Trophoblast cell (in vitro differentiated cells and primary cell): Measurements from ENCODE around the gene GHDC.

Experiments
- DNase-seq, 2 donors: peaks; one replicate each; pipeline ENCODE4 v3.0.0-alpha.2; 2016
- H2AFZ ChIP-seq: 2 replicates; pipeline ENCODE4 v1.6.1; 2013; ENCODE audit warnings: low read length, moderate library complexity, mild to moderate bottlenecking; ENCODE audit not compliant: insufficient read depth, poor library complexity
- H2AK5ac ChIP-seq: 2 replicates; pipeline ENCODE4 v1.6.1; 2013; ENCODE audit warnings: mild to moderate bottlenecking, low read length
- H2BK120ac ChIP-seq: 2 replicates; pipeline ENCODE4 v1.6.1; 2013; ENCODE audit warnings: low read length, mild to moderate bottlenecking, moderate library complexity; ENCODE audit not compliant: insufficient read depth, poor library complexity
- H2BK12ac ChIP-seq: 2 replicates; pipeline ENCODE4 v1.6.1; 2013; ENCODE audit warnings: mild to moderate bottlenecking, low read length, moderate library complexity
- H2BK5ac ChIP-seq: 2 replicates; pipeline ENCODE4 v1.6.1; 2013; ENCODE audit warnings: low read length, low read depth, moderate library complexity, mild to moderate bottlenecking; ENCODE audit not compliant: poor library complexity
- H3K14ac ChIP-seq: 2 replicates; pipeline ENCODE4 v1.6.1; 2013; ENCODE audit warnings: mild to moderate bottlenecking, low read length
- H3K18ac ChIP-seq: 2 replicates; pipeline ENCODE4 v1.6.1; 2013; ENCODE audit warnings: mild to moderate bottlenecking, low read length
- H3K23ac ChIP-seq: 2 replicates; pipeline ENCODE4 v1.6.1; 2013; ENCODE audit warnings: low read length
- H3K27ac ChIP-seq: 2 replicates; pipeline ENCODE4 v1.5.1; 2013; ENCODE audit warnings: low read depth, mild to moderate bottlenecking, inconsistent platforms, low read length, moderate library complexity
- H3K27me3 ChIP-seq: 2 replicates; pipeline ENCODE4 v1.6.1; 2013; ENCODE audit warnings: inconsistent platforms, mild to moderate bottlenecking, low read length, moderate library complexity; ENCODE audit not compliant: insufficient read depth
- H3K36me3 ChIP-seq, 2 experiments: 1 replicate in 1 of 2; 2 replicates in 1 of 2; pipeline ENCODE4 v1.6.1; 2013; ENCODE audit warnings: low read length in 2 of 2, mild to moderate bottlenecking in 2 of 2, moderate library complexity in 1 of 2; ENCODE audit not compliant: insufficient read depth in 2 of 2, control insufficient read depth in 1 of 2
- H3K4ac ChIP-seq: 2 replicates; pipeline ENCODE4 v1.6.1; 2013; ENCODE audit warnings: low read depth, mild to moderate bottlenecking, low read length, moderate library complexity
- H3K4me1 ChIP-seq, 2 experiments: 1 replicate in 1 of 2; 2 replicates in 1 of 2; pipeline ENCODE4 v1.6.1; 2013; ENCODE audit warnings: low read length in 2 of 2, mild to moderate bottlenecking in 2 of 2, moderate library complexity in 1 of 2; ENCODE audit not compliant: insufficient read depth in 2 of 2, control insufficient read depth in 1 of 2
- H3K4me2 ChIP-seq: 2 replicates; pipeline ENCODE4 v1.6.1; 2013; ENCODE audit warnings: inconsistent platforms, mild to moderate bottlenecking, low read length, moderate library complexity
- H3K4me3 ChIP-seq: 2 replicates; pipeline ENCODE4 v1.5.1; 2013; ENCODE audit warnings: mild to moderate bottlenecking, low read depth, low read length, inconsistent platforms
- H3K79me1 ChIP-seq: one replicate; pipeline ENCODE4 v1.6.1; 2013; ENCODE audit warnings: low read length
- H3K79me2 ChIP-seq: 2 replicates; pipeline ENCODE4 v1.6.1; 2013; ENCODE audit warnings: low read length, mild to moderate bottlenecking; ENCODE audit not compliant: control insufficient read depth, insufficient read depth, poor library complexity
- H3K9ac ChIP-seq: 2 replicates; pipeline ENCODE4 v1.6.1; 2013; ENCODE audit warnings: mild to moderate bottlenecking, low read length
- H3K9me3 ChIP-seq: 2 replicates; pipeline ENCODE4 v1.6.1; 2013; ENCODE audit warnings: low read depth, mild to moderate bottlenecking, control low read depth, inconsistent platforms, low read length; ENCODE audit not compliant: insufficient read depth
- H4K12ac ChIP-seq: 2 replicates; pipeline ENCODE4 v1.6.1; 2013; ENCODE audit warnings: low read depth, mild to moderate bottlenecking, low read length, moderate library complexity
- H4K8ac ChIP-seq: 2 replicates; pipeline ENCODE4 v1.6.1; 2013; ENCODE audit warnings: low read depth, mild to moderate bottlenecking, low read length, moderate library complexity
- H4K91ac ChIP-seq: one replicate; pipeline ENCODE4 v1.6.1; 2013; ENCODE audit warnings: low read depth, mild to moderate bottlenecking, low read length, moderate library complexity
- WGBS: extraction: QIAGEN DNeasy Blood & Tissue Kit; methylation state at CpG from one replicate; pipeline ENCODE4 v1.1.7; 2013; ENCODE audit warnings: missing lambda C conversion rate; ENCODE audit not compliant: insufficient read length, insufficient coverage; ENCODE audit errors: extremely low coverage; 5-methylcytosine and 5-hydroxymethylcytosine counted together

Gene GHDC

DNA sequence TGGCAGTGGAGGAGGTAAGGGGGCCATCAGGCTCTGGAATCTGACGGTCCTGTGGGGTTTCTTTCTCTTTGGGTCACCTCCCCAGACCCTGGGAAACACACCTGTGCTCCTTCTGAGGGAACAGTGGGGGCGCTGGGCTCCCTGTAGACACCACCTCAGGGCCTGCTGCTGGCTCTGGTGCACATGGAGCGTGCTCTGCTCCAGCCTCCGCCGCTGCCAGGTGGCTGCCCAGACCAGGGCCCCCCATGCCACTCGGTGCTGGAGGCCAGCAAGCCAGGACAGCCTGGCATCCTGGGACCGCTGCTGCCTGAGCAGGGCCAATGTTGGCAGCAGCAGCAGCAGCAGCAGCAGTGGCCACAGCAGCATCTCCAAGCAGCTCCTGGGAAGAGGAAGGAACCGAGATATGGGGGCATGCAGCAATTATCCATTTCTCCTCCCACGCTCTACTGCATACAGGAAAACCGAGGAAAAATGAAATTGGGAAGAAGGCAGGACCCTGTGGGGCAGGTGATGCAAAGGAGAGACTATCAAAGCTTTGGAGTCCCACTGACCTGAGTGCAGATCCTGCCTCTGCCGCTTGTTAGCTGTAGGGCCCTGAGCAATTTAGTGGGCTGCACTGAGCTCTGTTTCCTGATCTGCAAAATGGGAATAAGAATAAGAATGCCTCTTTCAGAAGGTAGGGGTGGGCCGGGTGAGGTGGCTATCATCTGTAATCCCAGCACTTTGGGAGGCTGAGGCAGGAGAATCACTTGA, 902 bp downstream of the GHDC start:
- Histone ChIP-seq H3K27me3 (no peaks in the 10 kb centered on the region), H3K4ac (no peak overlapping the region), H2BK5ac (no peak overlapping the region), H2AFZ (peak overlapping the region; percentile 52), H3K36me3 (no peaks in the 10 kb centered on the region), H4K12ac (no peak overlapping the region), H3K9me3 (no peaks in the 10 kb centered on the region), H2BK12ac (no peak overlapping the region), H3K9ac (no peak overlapping the region), H3K23ac (no peak overlapping the region), H3K18ac (no peak overlapping the region), H3K27ac (no peak overlapping the region), H3K14ac (no peak overlapping the region), H3K79me1 (peaks cover 2% of the 10 kb centered on the region), H3K4me1 (peaks cover 0 to 4% of the 10 kb centered on the region in 2 experiments), H2BK120ac (no peak overlapping the region), H3K4me3 (no peak overlapping the region), H2AK5ac (no peak overlapping the region), H4K91ac (no peak overlapping the region), H4K8ac (no peak overlapping the region), H3K79me2 (no peaks in the 10 kb centered on the region), H3K4me2 (no peak overlapping the region)
- no peak for DNase-seq
- WGBS = no CpG with 5 or more reads among the region's 12 CpGs

DNA sequence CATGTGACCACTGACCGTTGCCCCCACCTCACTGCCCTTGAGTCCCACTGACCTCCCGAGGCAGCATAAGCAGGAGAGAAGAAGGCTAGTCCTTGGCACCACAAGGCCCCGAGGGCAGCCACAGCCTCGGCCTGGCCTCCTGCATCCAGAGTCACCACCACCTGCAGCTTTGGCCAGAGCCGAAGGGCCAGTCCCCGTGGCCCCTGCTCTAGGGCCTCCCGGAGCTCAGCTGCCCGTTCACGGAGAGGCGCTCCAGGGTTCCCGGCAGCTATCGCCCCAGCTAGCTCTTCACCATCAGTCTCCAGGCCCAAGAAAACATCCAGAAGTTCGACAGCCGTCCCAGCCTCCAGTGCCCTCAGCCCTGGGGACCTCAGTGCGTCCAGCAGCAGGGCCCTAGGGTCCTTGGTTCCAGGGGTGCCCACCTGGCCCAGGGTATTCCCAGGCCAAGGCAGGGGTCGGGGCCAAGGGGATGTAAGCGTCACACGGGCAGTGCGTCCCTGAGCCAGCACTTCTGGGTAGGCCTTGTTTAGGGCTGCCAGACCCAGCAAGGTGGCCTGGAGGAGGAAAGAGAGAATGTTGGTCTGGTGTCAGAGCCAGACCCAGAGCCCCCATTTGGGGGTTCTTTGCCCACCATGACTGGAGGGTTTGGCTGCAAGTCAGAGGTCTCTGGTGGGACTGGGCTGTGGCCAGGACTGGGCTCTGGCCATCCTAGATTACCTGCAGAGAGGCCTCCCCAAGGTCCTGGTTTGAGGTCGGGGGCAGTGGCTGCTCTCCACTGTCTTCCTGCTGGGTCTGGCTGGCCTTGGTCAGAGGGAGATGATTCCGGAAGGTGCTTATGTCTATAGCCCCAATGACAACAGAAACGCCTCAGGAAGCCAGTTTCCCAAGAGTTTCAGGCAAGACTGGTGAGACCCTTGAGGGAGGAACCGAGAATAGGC, 1.8 kb downstream of the GHDC start:
- H3K9ac ChIP-seq = no peak overlapping the region

GRCh38 chr17:42191275-42191608, 3.1 kb downstream of the GHDC start:
- no peak overlapping the region for H4K12ac ChIP-seq
- H3K79me1 ChIP-seq = peaks cover 2% of the 10 kb centered on the region
- no peak overlapping the region for H2BK5ac ChIP-seq
- H3K18ac ChIP-seq = no peak overlapping the region
- no peak overlapping the region for H3K23ac ChIP-seq
- no peak overlapping the region for H3K4me2 ChIP-seq
- H3K14ac ChIP-seq = no peak overlapping the region
- no peak overlapping the region for H2BK120ac ChIP-seq
- peaks cover 0 to 4% of the 10 kb centered on the region in 2 experiments for H3K4me1 ChIP-seq
- no CpG with 5 or more reads among the region's 5 CpGs for WGBS
- H2AK5ac ChIP-seq = no peak overlapping the region
- H3K27me3 ChIP-seq = no peaks in the 10 kb centered on the region
- no peaks in the 10 kb centered on the region for H3K9me3 ChIP-seq
- no peaks in the 10 kb centered on the region for H3K79me2 ChIP-seq
- no peak overlapping the region for H2AFZ ChIP-seq
- H2BK12ac ChIP-seq = no peak overlapping the region
- no peak overlapping the region for H3K4ac ChIP-seq
- no peak overlapping the region for H4K91ac ChIP-seq
- no peaks in the 10 kb centered on the region for H3K36me3 ChIP-seq
- H4K8ac ChIP-seq = no peak overlapping the region
- H3K9ac ChIP-seq = no peak overlapping the region
- no peak overlapping the region for H3K27ac ChIP-seq
- no peak overlapping the region for H3K4me3 ChIP-seq
- no peak for DNase-seq

More for the DNA sequence above, 1.8 kb downstream of the GHDC start:
- Histone ChIP-seq H2BK5ac (no peak overlapping the region), H3K79me2 (no peaks in the 10 kb centered on the region), H3K14ac (no peak overlapping the region), H3K23ac (no peak overlapping the region), H3K4me3 (no peak overlapping the region), H3K79me1 (peaks cover 2% of the 10 kb centered on the region), H3K4ac (no peak overlapping the region), H3K27ac (no peak overlapping the region), H4K8ac (no peak overlapping the region), H3K36me3 (no peaks in the 10 kb centered on the region), H4K12ac (no peak overlapping the region), H2BK120ac (no peak overlapping the region), H3K4me2 (no peak overlapping the region), H4K91ac (no peak overlapping the region), H3K27me3 (no peaks in the 10 kb centered on the region), H3K18ac (no peak overlapping the region), H2AK5ac (no peak overlapping the region), H2BK12ac (no peak overlapping the region), H3K9me3 (no peaks in the 10 kb centered on the region), H2AFZ (no peak overlapping the region), H3K4me1 (peaks cover 0 to 4% of the 10 kb centered on the region in 2 experiments)
- no peak for DNase-seq
- WGBS = no CpG with 5 or more reads among the region's 23 CpGs

DNA sequence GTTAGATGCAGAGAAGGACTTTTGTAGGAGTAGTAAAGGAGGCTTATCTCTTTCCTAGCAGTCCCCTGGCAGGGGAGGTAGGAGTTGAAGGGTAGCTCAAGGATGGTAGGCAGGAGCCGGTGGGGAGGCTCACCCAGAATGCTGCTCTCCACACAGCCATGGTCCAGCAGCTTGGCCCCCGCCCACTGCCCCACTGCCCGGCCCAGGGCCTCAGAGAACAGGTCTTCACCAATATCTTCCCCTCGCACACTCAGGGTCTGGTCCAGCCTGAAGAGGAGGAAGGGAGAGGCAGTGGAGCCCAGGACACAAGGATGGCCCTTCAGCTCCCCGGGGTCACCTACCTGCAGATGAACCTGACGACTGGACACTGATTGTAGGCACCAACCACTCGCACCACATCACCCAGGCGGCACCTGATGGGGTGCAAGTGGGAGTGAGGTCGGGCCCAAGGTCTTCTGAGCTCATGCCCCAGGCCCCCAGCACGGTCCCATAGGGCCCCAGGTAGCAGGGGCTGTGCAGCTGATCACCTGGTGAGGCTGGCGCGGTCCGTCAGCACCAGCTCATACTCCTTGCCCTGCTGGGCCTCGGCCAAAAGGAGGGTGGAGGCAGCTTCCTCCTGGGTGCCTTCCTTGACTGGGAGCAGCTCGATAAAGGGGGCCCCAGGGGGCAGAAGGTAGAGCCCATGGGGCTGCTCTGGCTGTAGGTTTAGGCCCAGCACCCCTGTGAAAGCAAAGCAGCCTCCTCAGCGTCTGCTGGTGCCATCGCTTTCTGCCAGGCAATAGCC, 3.6 kb downstream of the GHDC start:
- Histone ChIP-seq H3K14ac (no peak overlapping the region), H3K79me1 (peaks cover 2% of the 10 kb centered on the region), H3K4me2 (no peak overlapping the region), H3K4me3 (no peak overlapping the region), H3K79me2 (no peaks in the 10 kb centered on the region), H3K9ac (no peak overlapping the region), H4K8ac (no peak overlapping the region), H3K36me3 (no peaks in the 10 kb centered on the region), H3K4me1 (peaks cover 0 to 4% of the 10 kb centered on the region in 2 experiments), H3K9me3 (no peaks in the 10 kb centered on the region), H3K23ac (no peak overlapping the region), H3K27ac (no peak overlapping the region), H2AK5ac (no peak overlapping the region), H2BK5ac (no peak overlapping the region), H2BK120ac (no peak overlapping the region), H3K4ac (no peak overlapping the region), H3K27me3 (no peaks in the 10 kb centered on the region), H4K91ac (no peak overlapping the region), H2BK12ac (no peak overlapping the region), H4K12ac (no peak overlapping the region), H3K18ac (no peak overlapping the region), H2AFZ (no peak overlapping the region)
- no CpG with 5 or more reads among the region's 17 CpGs for WGBS
- DNase-seq = no peak
